CD4-positive, alpha-beta T cell treated with Interleukin-12 subunit alpha and Interleukin-12 subunit beta, for 1 hour (primary cell): ENCODE measurements around the gene FADS1.

ENCODE experiments used
- DNase-seq: peaks from one replicate; pipeline ENCODE4 v3.0.0-alpha.2; 2020

FADS1 gene

GRCh38 chr11:61844909-61845565 is 28.2 kb upstream of the FADS1 start:
- no peak for DNase-seq

GRCh38 chr11:61842528-61842820 is 25.7 kb upstream of the FADS1 start:
- no peak for DNase-seq

GRCh38 chr11:61841636-61842527 is 25.1 kb upstream of the FADS1 start:
- no peak for DNase-seq

GRCh38 chr11:61840371-61840770 is 23.6 kb upstream of the FADS1 start:
- no peak for DNase-seq

GRCh38 chr11:61839742-61840141 is 22.9 kb upstream of the FADS1 start:
- no peak for DNase-seq

- no peak for DNase-seq
These were observed 22.1 kb upstream of the FADS1 start for GRCh38 chr11:61838921-61839320.

GRCh38 chr11:61838501-61838900 is 21.7 kb upstream of the FADS1 start:
- DNase-seq = no peak

- DNase-seq = no peak
These were observed 20.7 kb upstream of the FADS1 start for GRCh38 chr11:61837411-61838005.

- no peak for DNase-seq
These were observed 19.4 kb upstream of the FADS1 start for GRCh38 chr11:61836193-61836592.

- DNase-seq = peak; percentile 65
These were observed 17.7 kb upstream of the FADS1 start for GRCh38 chr11:61834278-61835048.

GRCh38 chr11:61833926-61834277 is 17.1 kb upstream of the FADS1 start:
- no peak for DNase-seq

- no peak for DNase-seq
These were observed 16.7 kb upstream of the FADS1 start for GRCh38 chr11:61833471-61833870.

GRCh38 chr11:61832754-61833153 is 16.0 kb upstream of the FADS1 start:
- no peak for DNase-seq

GRCh38 chr11:61832207-61832606 is 15.4 kb upstream of the FADS1 start:
- DNase-seq = no peak

GRCh38 chr11:61830237-61831105 is 13.7 kb upstream of the FADS1 start:
- no peak for DNase-seq

GRCh38 chr11:61829806-61830205 is 13.0 kb upstream of the FADS1 start:
- no peak for DNase-seq

- DNase-seq = peak; percentile 26
These were observed 12.0 kb upstream of the FADS1 start for GRCh38 chr11:61828629-61829407.

GRCh38 chr11:61828379-61828628 is 11.5 kb upstream of the FADS1 start:
- DNase-seq = no peak

- DNase-seq = peak; percentile 69
These were observed 11.0 kb upstream of the FADS1 start, which contains the start of gene FADS2 for GRCh38 chr11:61827571-61828378. Gene FADS2, plus strand, starts transcription at chr11:61828300. Its CDS starts 91 bp downstream, at chr11:61828391.

GRCh38 chr11:61826930-61827570 is 10.2 kb upstream of the FADS1 start:
- DNase-seq = peak; percentile 8
